Fibroblast of the aortic adventitia (primary cell): ENCODE data around the gene CNIH3. TPM values are rescaled to one million over a fixed set of nuclear protein-coding genes. Genes with fewer than 3 reads are reported as not detected.
"Not testable (repeated sequence)": the region's sequence is repeated elsewhere in the genome, so short reads cannot be mapped to it uniquely, and the experiment has no call there.

Experiments
- DNase-seq: peaks from one replicate; pipeline ENCODE4 v3.0.0-alpha.2; 2010; ENCODE audit warnings: low read depth
- H3K4me3 ChIP-seq: 2 replicates; pipeline ENCODE4 v1.5.1; 2011; ENCODE audit warnings: low read depth, mild to moderate bottlenecking, control low read depth, low read length, moderate library complexity
- total RNA-seq: library from RNA; depleted of rRNA; stranded (reverse); fragments of >200 nt; gene quantifications from 2 replicates; pipeline ENCODE4 v1.2.3, GENCODE V29; 2012; ENCODE audit warnings: low replicate concordance
- TF ChIP-seq, protein P1 (sequence below): IDR thresholded peaks from 2 replicates; pipeline ENCODE4 v1.5.1; 2011; ENCODE audit warnings: mild to moderate bottlenecking, low read length, control low read depth, inconsistent platforms; ENCODE audit not compliant: insufficient read depth

The CNIH3 gene
- total RNA-seq, 1 donor = 31.5 TPM

DNA sequence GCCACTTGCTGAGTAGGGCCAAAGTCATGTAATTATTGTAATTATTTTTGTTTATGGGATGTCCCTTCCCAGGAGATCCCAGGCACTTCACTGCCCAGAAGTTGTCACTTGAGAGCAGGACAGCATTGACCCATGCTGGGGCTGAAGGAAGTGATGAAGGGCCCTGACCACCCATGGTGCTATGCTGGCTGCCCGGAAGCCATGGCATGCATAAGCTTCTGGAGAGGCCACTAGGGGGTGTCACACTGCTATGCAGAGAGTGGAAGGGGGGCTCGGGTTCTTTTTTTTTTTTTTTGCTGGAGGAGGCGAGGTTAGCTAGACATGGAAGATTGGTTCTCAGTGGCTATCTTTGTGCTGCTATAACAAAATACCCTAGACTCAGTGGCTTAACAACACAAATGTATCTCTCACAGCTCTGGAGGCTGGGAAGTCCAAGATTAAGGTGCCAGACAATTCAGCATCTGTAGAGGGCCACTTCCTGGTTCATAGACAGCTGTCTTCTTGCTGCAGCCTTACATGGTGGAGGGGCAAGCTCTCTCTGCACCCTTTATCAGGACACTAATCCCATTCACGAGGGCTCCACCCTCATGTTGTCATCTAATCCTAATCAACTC, 84.9 kb downstream of the CNIH3 start:
- H3K4me3 ChIP-seq = no peak overlapping the region
- DNase-seq = peak; percentile 44
- TF ChIP-seq, protein P1, sequence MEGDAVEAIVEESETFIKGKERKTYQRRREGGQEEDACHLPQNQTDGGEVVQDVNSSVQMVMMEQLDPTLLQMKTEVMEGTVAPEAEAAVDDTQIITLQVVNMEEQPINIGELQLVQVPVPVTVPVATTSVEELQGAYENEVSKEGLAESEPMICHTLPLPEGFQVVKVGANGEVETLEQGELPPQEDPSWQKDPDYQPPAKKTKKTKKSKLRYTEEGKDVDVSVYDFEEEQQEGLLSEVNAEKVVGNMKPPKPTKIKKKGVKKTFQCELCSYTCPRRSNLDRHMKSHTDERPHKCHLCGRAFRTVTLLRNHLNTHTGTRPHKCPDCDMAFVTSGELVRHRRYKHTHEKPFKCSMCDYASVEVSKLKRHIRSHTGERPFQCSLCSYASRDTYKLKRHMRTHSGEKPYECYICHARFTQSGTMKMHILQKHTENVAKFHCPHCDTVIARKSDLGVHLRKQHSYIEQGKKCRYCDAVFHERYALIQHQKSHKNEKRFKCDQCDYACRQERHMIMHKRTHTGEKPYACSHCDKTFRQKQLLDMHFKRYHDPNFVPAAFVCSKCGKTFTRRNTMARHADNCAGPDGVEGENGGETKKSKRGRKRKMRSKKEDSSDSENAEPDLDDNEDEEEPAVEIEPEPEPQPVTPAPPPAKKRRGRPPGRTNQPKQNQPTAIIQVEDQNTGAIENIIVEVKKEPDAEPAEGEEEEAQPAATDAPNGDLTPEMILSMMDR = peak; percentile 53

DNA sequence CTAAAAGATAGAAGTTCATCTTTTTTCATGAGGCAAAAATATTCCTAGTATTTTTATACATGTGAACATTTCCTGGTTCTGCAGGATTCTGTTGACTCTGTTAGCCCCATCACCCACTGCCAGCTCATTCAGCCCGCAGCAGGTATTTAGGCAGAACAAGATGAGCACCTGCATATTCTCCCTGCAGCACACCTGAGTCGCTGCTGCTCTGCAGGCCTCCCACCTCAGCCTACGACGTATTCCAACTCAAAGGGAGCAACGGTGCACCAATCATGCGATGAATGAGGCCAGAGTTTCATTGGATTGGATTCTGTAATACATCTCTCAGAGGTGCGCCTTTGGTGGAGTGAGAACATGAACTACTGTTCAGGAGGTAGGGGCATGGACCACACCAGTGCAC, 87.6 kb downstream of the CNIH3 start:
- TF ChIP-seq, protein P1 = no peak
- DNase-seq = no peak
- H3K4me3 ChIP-seq = no peak overlapping the region

DNA sequence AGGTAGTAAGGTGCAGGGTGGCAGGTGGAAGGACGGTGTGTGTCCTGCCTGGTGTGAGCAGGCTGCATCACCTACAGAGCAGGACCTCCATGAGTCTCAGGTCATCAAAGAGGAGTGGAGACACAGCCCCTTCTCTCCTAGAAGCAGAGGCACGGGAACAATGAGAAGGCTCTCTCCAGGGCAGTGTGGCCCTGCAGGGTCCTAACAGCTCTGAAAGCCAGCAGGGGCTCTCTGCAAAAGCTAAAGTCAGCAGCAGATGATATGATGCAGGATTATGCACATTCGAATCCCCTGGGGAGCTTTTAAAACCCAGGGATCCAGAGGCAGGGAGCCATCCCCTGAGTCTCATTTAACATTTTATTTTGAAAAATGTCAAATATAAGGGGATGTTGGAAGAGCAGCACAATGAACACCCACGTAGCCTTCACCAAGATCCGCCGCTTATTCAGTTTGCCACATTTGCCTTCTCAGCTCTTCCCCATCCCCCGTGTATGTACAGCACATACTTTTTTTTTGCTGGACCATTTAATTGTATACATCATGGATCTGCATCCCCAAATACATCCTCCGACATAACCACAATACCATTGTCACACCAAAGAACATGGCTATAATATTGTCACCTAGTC, 88.1 kb downstream of the CNIH3 start:
- no peak overlapping the region for H3K4me3 ChIP-seq
- TF ChIP-seq, protein P1 = no peak
- no peak for DNase-seq

DNA sequence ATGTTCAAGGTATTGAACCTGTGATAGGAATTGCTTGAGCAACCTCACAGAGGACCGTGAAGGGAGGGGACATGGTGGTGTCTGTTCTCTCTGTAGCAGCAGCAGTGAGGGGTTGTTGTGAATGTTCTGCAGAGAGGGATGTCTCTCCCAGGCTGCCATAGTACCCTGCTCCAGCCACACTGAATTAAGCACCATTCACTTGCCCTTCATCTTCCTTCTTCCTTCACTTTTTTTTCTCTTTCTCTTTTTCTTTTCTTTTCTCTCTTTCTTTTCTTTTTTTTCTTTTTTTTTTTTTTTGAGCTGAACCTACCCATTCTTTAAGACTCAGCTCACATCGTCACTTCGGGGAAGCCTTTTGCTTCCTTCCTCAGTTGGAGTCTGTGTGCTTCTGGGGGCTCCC, 89.5 kb downstream of the CNIH3 start:
- no peak for DNase-seq
- no peak overlapping the region for H3K4me3 ChIP-seq
- TF ChIP-seq, protein P1 = no peak

DNA sequence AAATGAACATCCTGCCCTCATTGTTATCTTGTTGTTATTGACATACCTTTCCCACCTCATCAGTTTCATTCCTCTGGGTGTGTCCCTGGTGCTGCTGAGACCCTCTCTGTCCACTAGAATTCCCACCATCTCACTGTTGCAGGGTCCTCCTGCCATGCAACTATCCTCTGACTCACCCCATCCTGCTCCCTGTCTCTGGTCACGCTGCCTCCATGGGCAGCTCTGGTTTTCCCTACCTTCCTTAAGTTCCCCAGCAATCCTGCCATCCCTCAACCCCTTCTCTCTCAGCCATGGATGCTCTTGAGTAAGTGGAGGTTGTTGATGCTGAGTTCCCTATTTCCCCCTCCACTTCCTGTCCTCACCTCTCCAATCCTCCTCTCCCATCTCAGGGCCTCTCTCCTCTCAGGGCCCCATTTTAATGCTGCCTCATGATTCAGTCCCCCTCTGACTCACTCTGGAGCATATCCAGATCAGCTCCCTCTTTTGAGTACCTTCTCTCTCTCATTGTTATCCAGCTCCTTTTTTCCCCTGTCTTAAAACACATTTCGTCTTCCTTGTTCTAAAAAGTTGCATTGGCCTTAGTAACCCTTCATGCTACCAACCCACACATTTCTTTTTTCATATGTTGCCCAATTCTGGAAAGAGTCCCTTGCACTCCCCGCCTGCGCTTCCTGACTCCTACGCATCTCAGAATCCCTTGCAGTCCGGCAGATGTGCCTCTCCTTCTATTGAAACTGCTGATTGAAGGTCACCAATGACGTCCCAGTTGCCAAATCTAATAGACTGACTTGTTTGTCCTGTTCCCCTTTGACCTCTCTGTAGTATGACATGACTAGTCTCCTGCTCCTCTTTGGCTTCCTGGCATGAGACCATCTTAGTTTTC, 92.0 kb downstream of the CNIH3 start:
- no peak overlapping the region for H3K4me3 ChIP-seq
- TF ChIP-seq, protein P1 = no peak
- DNase-seq = peak; percentile 86

DNA sequence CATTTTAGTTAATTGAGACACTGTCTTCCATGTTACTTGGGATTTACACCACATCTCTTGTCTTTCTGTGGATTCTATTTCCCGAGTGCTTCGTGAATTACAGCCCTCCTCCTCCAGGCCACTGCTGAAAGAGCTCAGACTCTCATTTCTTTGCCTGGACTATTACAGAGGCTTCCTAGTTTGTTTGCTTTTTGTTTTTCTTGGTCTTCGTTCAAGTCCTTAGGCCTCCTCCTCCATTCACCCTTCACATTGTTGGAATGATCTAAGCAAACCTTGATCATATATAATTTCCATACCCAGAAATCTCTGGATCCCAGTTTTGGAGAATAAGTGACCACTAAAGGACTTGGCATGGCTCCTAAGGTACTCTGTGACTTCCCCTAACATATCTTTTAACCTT, 94.1 kb downstream of the CNIH3 start:
- DNase-seq = peak; percentile 60
- TF ChIP-seq, protein P1 = peak; percentile 5
- no peak overlapping the region for H3K4me3 ChIP-seq

DNA sequence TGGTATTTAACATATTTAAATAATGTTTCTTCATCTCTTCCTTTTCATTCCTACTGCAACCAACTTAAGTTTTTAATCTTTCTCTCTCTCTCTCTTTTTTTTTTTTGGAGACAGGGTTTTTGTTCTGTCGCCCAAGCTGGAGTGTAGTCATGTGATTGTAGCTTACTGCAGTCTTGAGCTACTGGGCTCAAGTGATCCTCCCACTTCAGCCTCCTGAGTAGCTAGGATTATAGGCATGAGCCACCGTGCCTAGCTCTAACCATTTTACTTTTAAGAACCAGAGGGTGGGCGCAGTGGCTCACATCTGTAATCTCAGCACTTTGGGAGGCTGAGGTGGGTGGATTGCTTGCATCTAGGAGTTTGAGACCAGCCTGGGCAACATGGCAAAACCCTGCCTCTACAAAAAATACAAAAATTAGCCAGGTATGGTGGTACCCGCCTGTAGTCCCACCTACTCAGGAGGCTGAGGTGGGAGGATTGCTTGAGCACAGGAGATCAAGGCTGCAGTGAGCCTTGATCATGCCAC, 95.2 kb downstream of the CNIH3 start:
- H3K4me3 ChIP-seq, DNase-seq: not testable (repeated sequence)
